Occipital lobe (tissue), 2 donors: ENCODE results near the gene TRAF1. TPM values are rescaled to one million over a fixed set of nuclear protein-coding genes. Genes with fewer than 3 reads are reported as not detected.
"Not testable (repeated sequence)": the region's sequence is repeated elsewhere in the genome, so short reads cannot be mapped to it uniquely, and the experiment has no call there.

Source experiments
- DNase-seq: peaks from one replicate; lab custom pipeline; 2025; lab: John Stamatoyannopoulos, UW
- total RNA-seq: library from RNA; depleted of rRNA; stranded (reverse); fragments of >200 nt; gene quantifications from one replicate; pipeline ENCODE4 v1.2.3, GENCODE V29; 2014

Gene TRAF1
- 2.5 TPM for total RNA-seq

DNA sequence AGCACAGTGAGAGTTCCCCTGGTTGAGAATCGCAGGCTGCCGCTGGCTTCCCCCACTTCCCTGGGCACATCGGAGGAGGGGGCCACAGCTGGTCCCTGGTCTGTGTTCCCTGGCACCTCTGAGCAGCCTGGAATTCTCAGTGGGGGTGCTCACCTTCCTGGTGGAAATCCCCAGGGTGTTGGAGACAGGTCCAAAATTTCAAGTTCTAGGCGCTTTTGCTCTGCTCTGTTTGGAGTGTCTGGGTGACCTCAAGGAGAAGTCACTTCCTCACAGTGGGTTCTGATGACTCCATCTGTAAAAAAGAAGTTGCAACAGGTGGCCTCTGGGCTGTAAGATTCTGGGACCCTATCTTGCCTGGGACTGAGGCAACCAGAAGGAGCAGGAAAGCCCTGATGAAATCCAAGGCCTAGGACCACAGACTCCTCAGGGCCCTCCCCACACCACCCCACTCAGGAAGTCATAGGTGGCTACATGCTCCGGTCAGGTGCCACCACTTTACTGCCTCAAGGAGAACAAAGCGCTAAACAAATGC, at the start of gene TRAF1:
TRAF1 (minus strand) TSS at position 400 of the 532 bp plus-strand sequence. CDS start 721 bp downstream, outside the sequence.
- no peak for DNase-seq

DNA sequence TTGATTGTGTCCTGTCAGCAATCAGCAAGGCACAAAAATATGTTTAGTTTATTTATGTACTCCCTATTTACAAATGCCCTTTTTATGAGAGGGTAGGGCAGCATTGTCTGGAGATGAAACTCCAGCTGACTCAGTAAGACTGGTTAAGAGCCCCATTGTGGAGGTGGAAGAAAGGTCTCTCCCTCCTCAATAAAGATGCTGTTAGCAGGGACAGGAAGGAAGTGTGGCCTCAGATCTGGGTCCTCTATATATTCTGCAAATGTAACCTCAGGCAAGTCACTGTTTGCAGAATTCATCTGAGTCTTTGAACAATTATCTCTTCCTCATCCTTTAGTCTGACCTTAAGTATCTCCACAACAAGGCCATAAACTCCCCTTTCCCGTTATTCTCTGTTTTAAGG, 48.3 kb upstream of the TRAF1 start:
- no peak for DNase-seq

GRCh38 chr9:120974181-120974580, 47.6 kb upstream of the TRAF1 start:
- DNase-seq: no peak

DNA sequence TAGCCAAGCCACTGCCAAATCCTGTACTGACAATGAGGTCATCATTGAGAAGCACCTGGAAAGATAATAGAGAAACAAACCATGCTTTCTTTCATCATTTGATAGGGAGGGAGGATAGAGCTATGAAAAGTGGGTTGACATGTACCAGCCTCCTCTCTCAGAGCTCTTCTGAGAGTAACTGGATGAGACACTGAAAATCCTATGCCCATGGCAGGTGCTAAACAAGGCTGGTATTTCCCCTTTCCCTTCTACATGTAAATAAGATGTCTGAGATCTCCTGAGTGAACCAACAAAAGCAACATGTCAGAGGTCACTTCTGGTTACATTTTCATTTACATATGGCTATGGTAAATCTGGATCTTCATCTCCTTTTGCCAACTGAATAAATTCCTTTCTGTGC, 45.3 kb upstream of the TRAF1 start:
- no peak for DNase-seq

GRCh38 chr9:120971471-120971870, 44.9 kb upstream of the TRAF1 start:
- DNase-seq: not testable (repeated sequence)

GRCh38 chr9:120970244-120970643, 43.6 kb upstream of the TRAF1 start:
- DNase-seq: no peak

GRCh38 chr9:120966013-120966369, 39.4 kb upstream of the TRAF1 start:
- DNase-seq: no peak

GRCh38 chr9:120965344-120966012, 38.9 kb upstream of the TRAF1 start:
- DNase-seq: peak; percentile 23

- DNase-seq: no peak
Observed at GRCh38 chr9:120961936-120962335, 35.3 kb upstream of the TRAF1 start.

- DNase-seq: no peak
Observed at GRCh38 chr9:120960001-120960400, 33.4 kb upstream of the TRAF1 start.

DNA sequence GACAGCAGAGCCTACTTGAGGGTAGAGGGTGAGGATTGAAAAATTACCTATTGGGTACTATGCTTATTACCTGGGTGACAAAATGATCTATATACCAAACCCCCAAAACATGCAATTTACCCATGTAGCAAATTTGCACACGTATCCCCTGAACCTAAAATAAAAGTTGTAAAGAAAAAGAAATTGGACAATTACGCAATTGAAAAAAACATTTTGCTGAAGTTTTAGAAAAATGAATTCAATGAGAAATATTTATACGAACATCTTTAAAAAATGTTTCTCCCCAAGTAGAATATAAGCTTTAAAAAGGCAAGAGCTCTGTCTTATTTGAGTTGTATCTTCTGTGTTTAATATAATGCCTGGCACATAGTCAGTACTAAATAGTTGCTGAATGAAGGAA, 30.3 kb upstream of the TRAF1 start:
- no peak for DNase-seq

GRCh38 chr9:120951960-120952618, 25.5 kb upstream of the TRAF1 start:
- no peak for DNase-seq

DNA sequence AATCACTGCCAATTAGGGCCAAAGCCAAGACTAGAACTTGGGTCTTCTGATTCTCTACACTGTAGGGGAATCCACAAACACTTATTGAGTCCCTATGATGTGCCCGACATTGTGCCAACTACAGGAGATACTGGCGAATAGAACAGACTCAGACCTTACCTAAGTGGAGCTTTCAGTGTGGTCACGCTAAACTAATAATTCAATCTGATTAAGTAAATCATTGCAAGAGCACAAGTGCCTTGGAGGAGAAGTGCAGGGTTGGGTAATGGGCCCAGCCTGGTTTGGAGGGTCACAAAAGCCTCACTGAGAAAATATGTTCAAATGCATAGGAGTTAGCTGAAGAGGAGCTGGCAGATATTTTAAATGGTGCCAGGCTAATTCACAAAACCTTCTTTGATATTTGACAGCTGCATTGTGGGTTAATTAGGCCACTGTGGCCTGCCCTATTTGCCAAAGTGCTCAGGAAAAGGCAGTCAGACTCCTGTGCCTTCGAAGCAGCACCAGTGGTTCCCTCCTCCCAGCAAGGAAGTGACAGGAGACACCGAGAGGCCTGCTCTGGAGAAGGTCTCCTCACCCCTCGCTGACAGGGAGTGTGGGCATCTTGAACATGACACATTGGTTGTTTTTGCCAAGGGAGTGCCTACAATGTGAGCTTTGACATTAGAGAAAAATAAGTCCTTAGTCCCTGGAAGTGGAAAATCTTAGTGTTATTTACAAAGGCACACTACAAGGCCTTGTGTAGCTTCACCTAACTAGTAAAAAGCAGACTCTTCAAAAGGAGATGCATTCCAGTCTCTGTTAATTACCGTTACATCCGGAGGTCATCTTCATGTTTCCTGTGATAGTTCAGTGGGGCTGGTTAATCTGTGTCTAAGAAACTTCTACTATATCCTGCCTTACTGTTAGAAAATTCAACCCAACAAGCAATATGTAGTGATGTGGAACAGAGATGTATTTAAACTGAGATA, 24.1 kb upstream of the TRAF1 start:
- DNase-seq: no peak

GRCh38 chr9:120949290-120949689, 22.7 kb upstream of the TRAF1 start:
- no peak for DNase-seq

GRCh38 chr9:120948824-120949223, 22.2 kb upstream of the TRAF1 start:
- no peak for DNase-seq

DNA sequence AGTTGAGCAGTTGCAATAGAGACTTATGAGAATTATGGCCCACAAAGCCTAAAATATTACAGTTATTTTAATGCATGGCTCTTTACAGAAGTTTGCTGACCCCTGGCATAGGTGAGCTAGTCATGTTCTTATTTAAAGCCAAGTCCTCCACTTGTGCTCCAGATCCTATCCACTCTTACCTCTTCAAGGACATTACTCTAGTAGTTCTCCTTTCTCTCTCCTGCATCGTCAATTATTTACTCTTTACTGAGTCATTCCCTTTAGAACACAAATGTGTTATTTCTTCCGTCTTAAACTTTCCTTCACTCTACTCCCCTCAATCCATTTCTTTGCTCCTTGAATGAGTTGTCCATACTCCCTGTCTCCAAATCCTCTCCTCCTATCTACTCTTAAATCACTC, 20.6 kb upstream of the TRAF1 start:
- no peak for DNase-seq

DNA sequence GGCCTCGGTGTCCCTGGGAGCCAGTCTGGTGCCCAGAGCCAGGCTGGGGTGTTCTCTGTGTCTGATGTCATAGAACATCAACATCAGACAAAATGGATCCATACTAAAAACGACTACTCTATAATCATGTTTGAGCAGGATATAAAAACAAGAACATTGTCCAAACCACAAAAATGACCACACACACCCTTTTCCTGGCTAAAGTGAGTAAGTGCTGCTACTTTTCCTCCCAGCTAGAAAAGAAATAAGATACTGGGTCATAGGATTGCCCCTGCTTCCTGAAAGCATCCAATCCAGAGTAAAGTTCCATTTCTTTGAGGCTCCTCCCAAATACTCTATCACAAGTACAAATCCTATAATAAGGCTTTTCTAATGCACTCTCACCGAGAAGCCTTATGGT, 19.7 kb upstream of the TRAF1 start:
- DNase-seq: no peak

DNA sequence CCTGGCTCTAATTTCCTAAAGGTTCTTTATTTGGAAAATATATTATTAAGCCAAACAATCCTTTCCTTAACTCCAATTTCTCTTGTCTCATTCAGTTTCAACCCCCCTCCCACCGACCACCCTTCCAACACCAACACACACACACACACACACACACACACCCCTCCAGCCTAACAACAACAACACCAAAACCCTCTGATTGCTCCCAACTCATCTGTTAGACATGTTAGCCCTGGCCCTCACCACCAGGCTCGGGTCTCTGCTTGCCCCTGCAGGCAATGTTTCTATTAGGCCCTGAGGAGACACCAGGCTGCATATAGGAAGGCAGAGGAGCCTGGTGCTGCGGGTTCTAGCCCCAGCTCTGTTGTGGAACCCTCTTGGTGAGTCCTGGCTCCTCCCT, 18.4 kb upstream of the TRAF1 start:
- DNase-seq: no peak

- no peak for DNase-seq
Observed at GRCh38 chr9:120944434-120944843, 17.8 kb upstream of the TRAF1 start.

GRCh38 chr9:120942186-120943001, 15.8 kb upstream of the TRAF1 start:
- DNase-seq: no peak
